Neuronal stem cell (in vitro differentiated cells): Measurements from ENCODE around the gene MOK.

Experiments
- DNase-seq: peaks from one replicate; pipeline ENCODE4 v3.0.0-alpha.2; 2013; ENCODE audit warnings: low spot score
- H2AFZ ChIP-seq: one replicate; pipeline ENCODE4 v1.6.1; 2013; ENCODE audit warnings: mild to moderate bottlenecking, low read length, inconsistent platforms
- H2AK5ac ChIP-seq: 2 replicates; pipeline ENCODE4 v1.6.1; 2013; ENCODE audit warnings: low read depth, mild to moderate bottlenecking, inconsistent platforms, low read length, moderate library complexity, mixed read lengths
- H2BK120ac ChIP-seq: 2 replicates; pipeline ENCODE4 v1.6.1; 2013; ENCODE audit warnings: low read depth, mild to moderate bottlenecking, inconsistent platforms, low read length, moderate library complexity, mixed read lengths
- H2BK12ac ChIP-seq: one replicate; pipeline ENCODE4 v1.6.1; 2013; ENCODE audit warnings: low read length, inconsistent platforms
- H2BK15ac ChIP-seq: 2 replicates; pipeline ENCODE4 v1.6.1; 2013; ENCODE audit warnings: mild to moderate bottlenecking, low read length, inconsistent platforms, mixed read lengths
- H2BK5ac ChIP-seq: one replicate; pipeline ENCODE4 v1.6.1; 2013; ENCODE audit warnings: inconsistent platforms, mild to moderate bottlenecking, low read length, moderate library complexity
- H3K14ac ChIP-seq: one replicate; pipeline ENCODE4 v1.6.1; 2013; ENCODE audit warnings: low read length, inconsistent platforms
- H3K18ac ChIP-seq: 2 replicates; pipeline ENCODE4 v1.6.1; 2013; ENCODE audit warnings: low read length, inconsistent platforms
- H3K23ac ChIP-seq: 2 replicates; pipeline ENCODE4 v1.6.1; 2013; ENCODE audit warnings: low read depth, mild to moderate bottlenecking, mixed read lengths, low read length, inconsistent platforms; ENCODE audit not compliant: poor library complexity
- H3K27ac ChIP-seq: replicated peaks from 3 replicates; pipeline ENCODE4 v1.5.1; 2013; ENCODE audit warnings: low read length, inconsistent platforms
- H3K27me3 ChIP-seq, 3 experiments: 2 replicates each; pipeline ENCODE4 v1.6.1; 2013; ENCODE audit warnings: low read length in 3 of 3, mild to moderate bottlenecking in 2 of 3, inconsistent platforms in 1 of 3, low read depth in 1 of 3, mixed read lengths in 1 of 3, moderate library complexity in 1 of 3; ENCODE audit not compliant: control insufficient read depth in 3 of 3, insufficient read depth in 3 of 3
- H3K36me3 ChIP-seq, 2 donors: replicated peaks in 1 of 2; 2 replicates each; pipeline ENCODE4 v1.6.1; 2013; ENCODE audit warnings: low read length in 2 of 2; ENCODE audit not compliant: control insufficient read depth in 2 of 2, insufficient read depth in 2 of 2
- H3K4ac ChIP-seq: 2 replicates; pipeline ENCODE4 v1.6.1; 2013; ENCODE audit warnings: inconsistent platforms, mild to moderate bottlenecking, low read length, moderate library complexity
- H3K4me1 ChIP-seq, 2 donors: 1 replicate in 1 of 2; 2 replicates in 1 of 2; pipeline ENCODE4 v1.6.1; 2013; ENCODE audit warnings: low read length in 2 of 2, low read depth in 1 of 2; ENCODE audit not compliant: control insufficient read depth in 2 of 2, insufficient read depth in 1 of 2
- H3K4me2 ChIP-seq: one replicate; pipeline ENCODE4 v1.6.1; 2013; ENCODE audit warnings: mild to moderate bottlenecking, low read length, inconsistent platforms; ENCODE audit not compliant: insufficient read depth, poor library complexity, severe bottlenecking
- H3K4me3 ChIP-seq, 2 donors: 2 replicates each; pipeline ENCODE4 v1.5.1; 2013; ENCODE audit warnings: low read length in 2 of 2, mild to moderate bottlenecking in 2 of 2, inconsistent platforms in 1 of 2, moderate library complexity in 1 of 2
- H3K79me1 ChIP-seq: one replicate; pipeline ENCODE4 v1.6.1; 2013; ENCODE audit warnings: low read depth, mild to moderate bottlenecking, inconsistent platforms, low read length, moderate library complexity
- H3K9ac ChIP-seq: one replicate; pipeline ENCODE4 v1.6.1; 2013; ENCODE audit warnings: mild to moderate bottlenecking, low read depth, low read length, inconsistent platforms; ENCODE audit not compliant: poor library complexity
- H3K9me3 ChIP-seq, 2 donors: replicated peaks in 1 of 2; 2 replicates each; pipeline versions ENCODE3 to v1.6.1; 2013; ENCODE audit warnings: low read length in 2 of 2, mild to moderate bottlenecking in 2 of 2, inconsistent platforms in 1 of 2, low read depth in 1 of 2, mixed read lengths in 1 of 2, moderate library complexity in 1 of 2; ENCODE audit not compliant: control insufficient read depth in 2 of 2, insufficient read depth in 1 of 2
- H4K8ac ChIP-seq: one replicate; pipeline ENCODE4 v1.6.1; 2013; ENCODE audit warnings: low read depth, mild to moderate bottlenecking, inconsistent platforms, low read length, moderate library complexity
- H4K91ac ChIP-seq: one replicate; pipeline ENCODE4 v1.6.1; 2013; ENCODE audit warnings: low read length, low read depth, mild to moderate bottlenecking, inconsistent platforms; ENCODE audit not compliant: poor library complexity
- WGBS, 2 donors: extraction: QIAGEN DNeasy Blood & Tissue Kit; methylation state at CpG; one replicate each; pipeline ENCODE4 v1.1.7; 2013; ENCODE audit warnings: missing lambda C conversion rate in 2 of 2, mixed read lengths in 1 of 2; ENCODE audit not compliant: insufficient read length in 2 of 2, insufficient replicate concordance in 1 of 2; ENCODE audit errors: extremely low coverage in 2 of 2; 5-methylcytosine and 5-hydroxymethylcytosine counted together

Gene MOK

GRCh38 chr14:102213470-102213869, 91.5 kb downstream of the MOK start:
- no CpG with 5 or more reads among the region's 10 CpGs for WGBS, 2 donors
- Histone ChIP-seq H3K9me3 (peaks cover 0 to 2% of the 10 kb centered on the region in 2 donors), H4K91ac (no peak overlapping the region), H3K14ac (no peak overlapping the region), H2BK12ac (no peak overlapping the region), H3K27ac (no peak overlapping the region), H2BK15ac (no peak overlapping the region), H2BK5ac (no peak overlapping the region), H2BK120ac (no peak overlapping the region), H4K8ac (no peak overlapping the region), H2AK5ac (no peak overlapping the region), H3K36me3 (peaks cover 15 to 35% of the 10 kb centered on the region in 2 donors), H3K4me3 (no peak overlapping the region), H3K18ac (no peak overlapping the region), H3K4ac (no peak overlapping the region), H2AFZ (no peak overlapping the region), H3K27me3 (no peaks in the 10 kb centered on the region), H3K23ac (no peak overlapping the region), H3K4me2 (no peak overlapping the region), H3K79me1 (peaks cover 2% of the 10 kb centered on the region), H3K4me1 (peaks cover 11 to 22% of the 10 kb centered on the region in 2 donors), H3K9ac (no peak overlapping the region)
- no peak for DNase-seq

- H2AFZ ChIP-seq = no peak overlapping the region
- no peak overlapping the region for H3K14ac ChIP-seq
- H3K18ac ChIP-seq = no peak overlapping the region
- H3K79me1 ChIP-seq = peaks cover 2% of the 10 kb centered on the region
- H3K27ac ChIP-seq = no peak overlapping the region
- H3K9ac ChIP-seq = no peak overlapping the region
- no peak overlapping the region for H3K23ac ChIP-seq
- H3K4me2 ChIP-seq = no peak overlapping the region
- no peaks in the 10 kb centered on the region for H3K27me3 ChIP-seq
- H4K91ac ChIP-seq = no peak overlapping the region
- H2BK15ac ChIP-seq = no peak overlapping the region
- H2BK120ac ChIP-seq = no peak overlapping the region
- no peak overlapping the region for H4K8ac ChIP-seq
- H3K4me3 ChIP-seq = no peak overlapping the region
- H2AK5ac ChIP-seq = no peak overlapping the region
- no peak for DNase-seq
- H3K4me1 ChIP-seq = peaks cover 11 to 19% of the 10 kb centered on the region in 2 donors
- H2BK5ac ChIP-seq = no peak overlapping the region
- no peak overlapping the region for H2BK12ac ChIP-seq
- no CpG with 5 or more reads among the region's 10 CpGs for WGBS, 2 donors
- peaks cover 0 to 2% of the 10 kb centered on the region in 2 donors for H3K9me3 ChIP-seq
- H3K4ac ChIP-seq = no peak overlapping the region
- peaks cover 20 to 39% of the 10 kb centered on the region in 2 donors for H3K36me3 ChIP-seq
Observed at GRCh38 chr14:102212845-102213244, 92.1 kb downstream of the MOK start.

- no peak overlapping the region for H2BK15ac ChIP-seq
- H3K4me2 ChIP-seq = no peak overlapping the region
- DNase-seq = no peak
- H3K9ac ChIP-seq = no peak overlapping the region
- H3K36me3 ChIP-seq = peaks cover 20 to 43% of the 10 kb centered on the region in 2 donors
- H3K23ac ChIP-seq = no peak overlapping the region
- H3K9me3 ChIP-seq = peaks cover 0 to 2% of the 10 kb centered on the region in 2 donors
- no peak overlapping the region for H4K91ac ChIP-seq
- H3K4ac ChIP-seq = no peak overlapping the region
- H2AFZ ChIP-seq = no peak overlapping the region
- no peaks in the 10 kb centered on the region for H3K27me3 ChIP-seq
- H2BK5ac ChIP-seq = no peak overlapping the region
- H3K14ac ChIP-seq = no peak overlapping the region
- peaks cover 11 to 19% of the 10 kb centered on the region in 2 donors for H3K4me1 ChIP-seq
- H3K4me3 ChIP-seq = no peak overlapping the region
- H2AK5ac ChIP-seq = no peak overlapping the region
- no peak overlapping the region for H2BK12ac ChIP-seq
- WGBS, 2 donors = no CpG with 5 or more reads among the region's 8 CpGs
- no peak overlapping the region for H3K18ac ChIP-seq
- peaks cover 2% of the 10 kb centered on the region for H3K79me1 ChIP-seq
- H4K8ac ChIP-seq = no peak overlapping the region
- no peak overlapping the region for H2BK120ac ChIP-seq
- H3K27ac ChIP-seq = no peak overlapping the region
Observed at GRCh38 chr14:102212356-102212755, 92.6 kb downstream of the MOK start.

- Histone ChIP-seq H2AFZ (no peak overlapping the region), H3K4me2 (no peak overlapping the region), H2BK5ac (no peak overlapping the region), H2BK12ac (no peak overlapping the region), H3K4me1 (peaks cover 11 to 17% of the 10 kb centered on the region in 2 donors), H2BK120ac (no peak overlapping the region), H3K23ac (no peak overlapping the region), H3K9me3 (peaks cover 0 to 2% of the 10 kb centered on the region in 2 donors), H4K91ac (no peak overlapping the region), H3K14ac (no peak overlapping the region), H3K36me3 (peaks cover 20 to 49% of the 10 kb centered on the region in 2 donors), H3K27me3 (no peaks in the 10 kb centered on the region), H4K8ac (no peak overlapping the region), H3K79me1 (peaks cover 2% of the 10 kb centered on the region), H3K27ac (no peak overlapping the region), H2BK15ac (no peak overlapping the region), H3K9ac (no peak overlapping the region), H3K18ac (no peak overlapping the region), H3K4ac (no peak overlapping the region), H2AK5ac (no peak overlapping the region), H3K4me3 (no peak overlapping the region)
- WGBS, 2 donors = no CpG with 5 or more reads among the region's 12 CpGs
- DNase-seq = no peak
Observed at GRCh38 chr14:102211240-102211639, 93.7 kb downstream of the MOK start.
